ENCODE results near the gene SFMBT1. TPM values are rescaled to one million over a fixed set of nuclear protein-coding genes. Genes with fewer than 3 reads are reported as not detected.
"Not testable (repeated sequence)": the region's sequence is repeated elsewhere in the genome, so short reads cannot be mapped to it uniquely, and the experiment has no call there.

SFMBT1 gene
- polyA plus RNA-seq, 1 donor: 12.5 TPM

DNA sequence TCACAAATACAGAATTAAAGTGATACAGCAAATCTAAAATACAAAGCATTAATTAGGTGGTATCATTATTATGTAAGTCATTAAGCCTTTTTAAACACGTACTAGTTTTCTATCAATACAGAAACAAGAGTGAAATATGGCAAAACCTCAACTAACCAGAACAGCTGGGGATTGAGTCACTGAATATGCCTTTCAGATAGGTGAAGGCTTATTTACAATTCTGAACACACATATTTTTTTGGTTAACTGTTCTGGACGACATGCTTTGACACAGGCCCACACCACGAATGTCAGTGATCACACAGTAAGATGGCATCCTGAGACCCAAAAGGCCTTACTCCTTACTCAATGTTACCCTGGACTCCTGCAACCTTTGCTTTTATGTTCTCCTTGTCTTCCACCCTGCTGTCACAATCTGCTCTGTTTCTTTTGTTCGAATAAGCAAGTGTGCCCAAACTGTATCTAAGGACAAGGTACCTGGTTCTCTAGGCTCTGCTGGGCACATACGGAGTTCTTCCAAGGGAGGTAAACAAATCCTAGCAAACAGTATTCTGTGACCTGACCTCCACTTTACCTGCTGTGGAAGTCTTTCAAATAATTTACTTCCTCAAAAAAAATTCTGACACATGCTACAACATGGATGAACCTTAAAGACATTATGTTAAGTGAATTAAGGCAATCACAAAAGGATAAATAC, 7.0 kb downstream of the SFMBT1 start:
- no peak for DNase-seq

DNA sequence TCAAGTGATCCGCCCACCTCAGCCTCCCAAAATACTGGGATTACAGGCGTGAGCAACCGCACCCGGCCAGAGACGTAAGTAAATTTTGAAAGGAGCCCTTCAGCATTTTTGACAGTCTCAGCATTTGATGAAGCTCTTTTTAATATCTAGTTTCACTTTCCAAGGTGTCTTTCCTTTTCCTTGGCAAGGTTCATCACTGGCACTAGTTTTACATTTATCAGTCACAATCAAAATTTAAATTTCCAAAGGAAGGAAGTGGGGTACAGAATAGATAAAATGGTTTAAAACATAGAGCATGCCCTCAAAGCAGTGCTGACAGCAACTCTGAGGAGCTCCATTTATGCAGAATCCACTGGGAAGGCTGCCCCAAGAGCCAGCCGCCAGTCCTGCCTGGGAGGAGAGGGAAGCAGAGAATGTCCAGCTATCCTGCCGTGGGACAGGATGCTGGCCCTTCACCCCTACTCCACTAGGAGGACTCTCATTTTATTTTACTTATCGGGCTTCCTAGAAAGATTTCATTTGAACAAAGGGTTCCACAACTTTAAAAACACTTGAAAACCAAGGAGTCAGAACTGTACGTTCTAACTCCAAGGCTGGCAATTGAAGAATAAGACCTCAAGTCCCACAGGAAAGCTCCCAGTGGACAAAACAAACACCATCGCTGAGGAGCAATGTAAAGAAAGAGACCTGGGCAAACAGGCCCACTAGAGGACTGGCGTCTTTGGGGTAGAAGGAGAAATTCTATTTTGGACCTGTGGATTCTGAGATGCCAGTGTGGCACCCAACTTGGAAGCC, 9.9 kb downstream of the SFMBT1 start:
- no peak for DNase-seq

GRCh38 chr3:53035018-53035417, 10.9 kb downstream of the SFMBT1 start:
- DNase-seq: not testable (repeated sequence)

DNA sequence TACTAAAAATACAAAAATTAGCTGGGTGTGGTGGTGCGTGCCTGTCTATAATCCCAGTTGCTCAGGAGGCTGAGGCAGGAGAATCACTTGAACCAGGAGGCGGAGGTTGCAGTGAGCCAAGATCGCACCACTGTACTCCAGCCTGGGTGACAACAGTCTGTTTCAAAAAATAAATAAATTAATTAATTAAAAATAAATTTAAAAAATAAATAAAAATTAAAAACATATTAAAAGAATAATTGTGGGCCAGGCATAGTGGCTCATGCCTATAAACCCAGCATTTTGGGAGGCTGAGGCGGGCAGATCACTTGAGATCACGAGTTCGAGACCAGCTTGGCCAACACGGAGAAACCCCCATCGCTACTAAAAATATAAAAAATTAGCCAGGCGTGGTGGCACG, 11.5 kb downstream of the SFMBT1 start:
- not testable (repeated sequence) for DNase-seq

DNA sequence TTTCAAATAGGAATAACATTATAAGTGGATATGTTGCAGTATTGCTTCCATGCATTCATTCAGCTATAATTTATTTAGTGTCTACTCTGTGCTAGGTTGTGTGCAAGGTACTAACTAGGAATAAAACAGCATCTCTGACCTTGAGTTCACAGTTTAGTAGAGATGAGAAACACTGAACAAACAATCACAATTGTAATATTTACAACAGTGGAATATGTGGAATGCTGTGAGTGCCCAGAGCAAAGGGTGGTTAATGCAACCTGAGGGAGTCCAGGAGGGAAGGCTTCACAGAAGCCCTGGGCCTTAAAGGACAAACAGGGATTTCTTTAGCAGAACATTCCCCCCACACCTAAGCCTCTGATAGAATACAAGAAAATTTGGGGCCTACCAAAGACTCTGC, 13.3 kb downstream of the SFMBT1 start:
- DNase-seq: no peak

DNA sequence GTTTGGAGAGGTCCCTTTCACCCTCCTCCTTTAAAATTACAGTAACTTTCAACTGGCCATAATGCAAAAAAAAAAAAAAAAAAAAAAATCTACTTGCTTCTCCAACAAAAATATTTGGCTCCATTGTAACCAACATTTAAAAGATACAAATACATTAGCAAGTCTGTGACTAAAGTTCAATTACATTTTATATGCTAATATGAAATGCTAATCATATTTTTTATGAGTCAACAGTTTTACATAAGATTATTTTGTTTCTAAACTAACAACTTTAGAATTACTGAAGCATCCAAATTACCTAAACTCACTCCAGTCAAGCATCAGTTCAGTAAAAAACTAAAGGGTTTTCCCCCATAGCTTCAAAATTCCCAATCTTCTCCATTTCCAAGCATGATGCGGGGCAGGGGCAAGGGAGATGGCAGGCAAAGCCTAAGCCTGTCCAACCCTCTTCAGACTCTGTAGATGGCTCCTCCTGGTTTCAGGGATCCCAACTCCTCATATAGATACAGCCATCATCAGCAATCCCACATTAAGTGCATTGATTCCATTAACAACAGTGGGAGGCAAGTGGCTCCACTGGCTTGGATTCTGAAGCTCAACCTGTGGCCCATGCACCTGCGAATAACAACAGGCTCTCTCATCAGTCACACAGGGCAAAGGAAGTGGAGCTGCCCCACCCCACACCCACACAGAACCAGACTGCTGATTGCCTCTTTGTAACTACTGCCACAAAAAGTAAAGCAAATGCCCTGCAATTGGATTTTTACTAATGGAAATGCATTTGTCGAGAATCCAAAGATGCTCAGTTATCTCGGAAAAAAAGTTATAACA, 15.0 kb downstream of the SFMBT1 start:
- no peak for DNase-seq

GRCh38 chr3:53028641-53029040, 17.2 kb downstream of the SFMBT1 start:
- DNase-seq: no peak

DNA sequence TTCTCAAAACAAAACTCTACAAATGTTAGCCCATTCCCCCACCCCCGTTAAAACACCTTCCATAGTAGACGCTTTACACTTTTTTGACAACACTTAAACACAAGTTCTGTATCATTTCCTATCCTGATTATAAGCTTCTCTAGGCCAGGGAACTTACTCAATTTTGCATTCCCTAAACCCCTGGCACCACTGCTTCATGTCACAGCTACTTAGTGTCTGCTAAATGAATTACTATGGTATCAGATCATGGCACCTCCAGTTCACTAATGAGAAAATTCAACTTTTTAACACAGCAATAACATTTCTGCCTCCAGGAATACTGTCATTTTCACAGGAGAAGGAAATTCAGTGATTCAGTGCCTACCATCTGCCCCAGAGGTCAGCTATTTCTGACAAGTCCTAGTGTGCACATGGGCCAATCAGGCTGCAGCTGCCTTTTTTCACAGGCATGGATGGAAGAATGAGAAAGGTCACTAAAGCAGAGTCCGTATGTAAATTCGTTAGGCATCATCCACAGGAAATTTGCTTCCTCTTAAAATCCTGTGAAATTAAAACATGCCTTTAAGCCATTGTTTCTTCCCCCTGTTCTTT, 18.5 kb downstream of the SFMBT1 start:
- no peak for DNase-seq

DNA sequence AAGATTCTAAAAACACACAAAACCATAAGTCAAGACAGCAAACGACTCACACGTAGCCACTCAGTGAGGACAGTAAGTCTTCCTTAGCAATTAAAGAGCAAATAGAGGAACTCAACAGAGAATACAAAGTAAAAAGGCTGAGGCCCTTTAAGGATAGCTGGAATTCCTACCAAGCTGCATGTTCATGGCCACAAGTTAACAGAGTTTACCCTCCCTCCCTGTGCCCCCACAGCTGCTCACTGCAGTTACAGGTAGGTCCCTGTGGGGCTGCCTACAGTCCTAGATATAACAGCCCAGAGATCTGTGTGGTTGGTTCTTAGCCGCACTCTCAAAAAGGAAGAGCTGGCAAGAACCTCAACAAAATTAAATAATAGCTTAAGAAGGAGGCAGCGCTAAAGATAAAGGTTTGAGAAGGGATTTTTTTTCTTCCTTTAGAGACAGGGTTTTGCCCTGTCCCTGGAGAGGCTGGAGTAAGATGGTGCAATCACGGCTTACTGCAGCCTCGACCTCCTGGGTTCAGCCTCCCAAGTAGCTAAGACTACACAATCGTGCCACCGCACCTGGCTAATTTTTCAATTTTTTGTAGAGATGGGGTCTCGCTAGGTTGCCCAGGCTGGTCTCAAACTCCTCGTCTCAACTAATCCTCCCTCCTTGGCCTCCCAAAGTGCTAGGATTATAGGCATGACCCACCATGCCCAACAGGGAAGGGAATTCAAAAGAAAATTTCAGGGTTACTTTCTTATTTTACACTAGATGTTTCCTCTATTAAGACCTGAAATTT, 19.3 kb downstream of the SFMBT1 start:
- DNase-seq: no peak

DNA sequence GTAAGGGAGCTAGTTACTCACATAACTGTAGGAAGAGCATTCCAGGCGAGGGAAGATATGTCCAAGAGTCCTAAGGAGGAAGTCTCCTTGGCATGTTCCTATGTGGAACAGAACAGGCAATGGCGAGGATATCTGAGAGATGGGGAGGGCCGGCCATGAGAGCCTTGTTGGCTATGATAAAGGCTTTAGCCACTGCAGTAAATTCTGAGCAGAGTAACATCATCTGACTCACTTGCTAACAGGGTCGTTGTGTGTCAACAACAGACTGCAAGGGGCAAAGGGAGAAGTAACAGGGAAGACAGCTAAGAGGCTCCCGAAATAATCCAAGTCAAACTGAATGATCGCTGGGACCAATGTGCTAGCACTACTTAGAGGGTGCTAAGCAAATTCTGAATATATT, 21.6 kb downstream of the SFMBT1 start:
- DNase-seq: no peak

DNA sequence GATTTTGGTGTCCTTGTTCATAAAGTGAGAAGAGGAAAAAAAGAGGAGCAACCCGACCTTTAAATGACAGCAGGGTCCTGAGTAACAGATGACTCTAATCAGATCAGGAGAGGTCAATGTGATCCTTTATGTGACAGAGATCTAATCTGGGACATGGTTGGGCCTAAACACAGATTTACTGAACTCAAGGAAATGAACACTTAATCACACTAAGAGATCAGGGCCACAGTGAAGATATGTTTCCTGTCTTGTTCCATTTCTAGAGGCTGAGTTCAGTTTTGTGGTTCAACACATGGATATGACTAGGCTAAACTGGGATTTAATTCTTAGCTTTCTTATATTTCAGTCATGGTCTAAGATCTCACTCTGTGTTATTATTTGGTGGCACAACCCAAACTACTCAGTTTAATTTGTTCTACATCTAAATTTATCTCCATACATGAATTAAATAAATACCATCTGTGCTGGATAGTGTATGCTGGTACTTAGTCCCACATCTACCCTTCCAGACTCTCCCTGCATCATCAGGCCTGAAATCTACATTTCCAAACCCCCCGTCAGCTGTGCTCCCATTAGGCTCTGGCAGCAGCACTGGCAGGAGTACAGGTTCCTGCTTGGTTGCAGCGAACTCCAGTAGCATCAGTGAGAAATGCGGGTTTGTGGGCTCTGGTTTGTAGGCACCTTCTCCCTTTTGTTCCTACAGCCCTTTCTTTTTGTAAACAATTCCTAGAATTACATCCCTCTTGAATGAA, 22.6 kb downstream of the SFMBT1 start:
- DNase-seq: no peak

DNA sequence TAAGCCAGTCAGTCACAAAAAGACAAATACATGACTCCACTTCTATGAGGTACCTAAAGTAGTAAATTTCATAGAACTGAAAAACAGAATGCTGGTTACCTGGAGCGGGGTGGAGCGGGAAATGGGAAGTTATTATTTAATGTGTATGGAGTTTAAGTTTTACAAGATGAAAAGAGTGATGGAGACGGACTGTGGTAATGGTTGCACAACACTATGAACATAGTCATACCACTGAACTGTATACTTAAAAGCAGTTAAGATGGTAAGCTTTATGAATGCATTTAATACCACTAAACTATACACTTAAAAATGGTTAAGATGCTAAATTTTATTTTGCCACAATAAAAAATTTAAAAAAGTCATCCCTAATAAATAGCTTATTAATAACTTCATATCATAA, 23.2 kb downstream of the SFMBT1 start:
- DNase-seq: no peak

GRCh38 chr3:53016236-53016635, 29.6 kb downstream of the SFMBT1 start:
- DNase-seq: no peak

DNA sequence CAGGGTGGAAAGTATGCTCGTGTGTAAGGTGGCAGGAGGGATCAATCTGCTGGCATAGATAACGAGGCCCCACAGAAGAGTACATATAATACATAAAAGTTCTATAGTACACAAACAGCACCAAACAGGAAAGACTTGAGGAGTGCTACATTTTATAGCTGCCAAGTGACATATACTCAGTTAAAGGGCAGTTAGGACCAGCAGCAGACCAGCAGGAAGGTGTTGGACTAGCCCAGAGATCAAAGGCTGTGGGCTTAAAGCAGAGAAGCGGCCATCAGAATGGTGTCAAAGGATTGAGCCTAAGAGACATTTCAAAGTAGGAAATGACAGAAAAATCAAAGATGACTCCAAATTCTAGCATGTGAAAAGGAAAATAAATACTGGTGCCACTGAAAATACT, 34.5 kb downstream of the SFMBT1 start:
- no peak for DNase-seq

- DNase-seq: no peak
Observed at GRCh38 chr3:53009826-53010539, 35.9 kb downstream of the SFMBT1 start.

DNA sequence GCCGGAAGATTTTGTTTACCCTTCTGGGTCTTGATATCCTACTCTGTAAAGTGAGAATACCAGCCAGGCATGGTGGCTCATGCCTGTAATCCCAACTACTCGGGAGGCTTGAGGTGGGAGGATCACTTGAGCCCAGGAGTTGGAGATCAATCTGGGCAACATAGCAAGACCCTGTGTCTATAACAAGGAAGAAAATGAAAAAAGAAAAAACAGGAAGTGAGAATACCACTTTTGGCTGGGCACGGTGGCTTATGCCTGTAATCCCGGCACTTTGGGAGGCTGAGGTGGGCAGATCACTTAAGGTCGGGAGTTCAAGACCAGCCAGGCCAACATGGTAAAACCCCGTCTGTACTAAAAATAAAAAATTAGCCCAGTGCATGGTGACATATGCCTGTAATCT, 36.9 kb downstream of the SFMBT1 start:
- DNase-seq: no peak

- DNase-seq: no peak
Observed at GRCh38 chr3:53005854-53006513, 39.9 kb downstream of the SFMBT1 start.

DNA sequence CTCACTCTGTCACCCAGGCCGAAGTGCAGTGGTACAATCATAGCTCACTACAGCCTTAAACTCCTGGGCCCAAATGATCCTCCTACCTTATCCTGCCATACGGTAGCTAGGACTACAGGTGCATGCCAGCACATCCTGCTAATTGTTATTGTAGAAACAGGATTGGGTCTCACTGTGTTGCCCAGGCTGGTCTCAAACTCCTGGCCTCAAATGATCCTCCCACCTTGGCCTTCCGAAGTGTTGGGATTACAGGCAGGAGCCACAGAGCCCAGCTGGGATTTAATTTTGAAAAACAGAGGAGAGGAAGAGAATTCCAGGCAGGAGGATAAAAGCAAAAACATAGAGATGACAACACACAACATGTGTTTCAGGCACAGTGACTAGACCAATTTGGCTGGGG, 40.5 kb downstream of the SFMBT1 start:
- DNase-seq: no peak

DNA sequence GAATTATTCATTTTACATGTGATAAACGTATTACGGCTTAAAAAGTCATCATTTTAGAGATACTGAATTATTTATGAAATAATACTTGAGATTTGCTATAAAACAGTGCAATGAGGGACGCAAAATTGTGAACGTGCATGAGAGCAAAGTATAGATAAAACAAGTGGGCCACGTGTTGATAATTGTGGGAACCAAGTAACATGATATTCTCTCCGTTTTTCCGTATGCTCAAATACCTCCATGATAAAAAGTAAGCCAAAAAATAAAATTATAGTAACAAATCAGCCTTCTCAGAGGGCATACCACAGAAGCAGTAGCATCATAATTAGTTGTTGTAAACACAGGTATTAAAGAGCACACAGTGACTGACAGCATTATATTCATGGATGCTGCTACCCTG, 42.6 kb downstream of the SFMBT1 start:
- DNase-seq: no peak
